ENCODE measurements around the gene IFT88.

DNA sequence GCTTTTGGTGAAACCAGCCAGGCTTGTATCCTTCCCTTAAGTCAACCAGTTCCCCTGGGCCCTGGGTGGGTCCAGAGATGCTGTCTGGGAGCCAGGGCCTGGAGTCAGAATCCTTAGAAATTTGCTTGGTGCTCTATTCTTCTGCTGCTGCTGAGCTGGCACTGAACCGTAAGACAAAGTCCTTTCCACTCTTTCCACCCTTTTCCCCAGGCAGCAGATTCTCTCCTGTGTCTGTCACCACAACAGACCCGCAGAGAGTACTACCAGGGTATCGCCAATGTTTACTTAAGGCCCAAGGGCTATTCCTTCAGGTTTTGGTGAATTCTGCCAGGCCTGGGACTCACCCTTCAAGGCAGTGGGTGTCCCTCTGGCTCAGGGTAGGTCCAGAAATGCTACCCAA, 12.2 kb downstream of the IFT88 start:
- TF ChIP-seq CTCF (IDR thresholded peaks at IDR 0.05; ENCODE audit: control extremely low read depth in 1 of 3, insufficient read depth in 1 of 3, low read depth in 1 of 3, low read length in 3 of 3) (no peak), ASH2L (IDR thresholded peaks at IDR 0.05; ENCODE audit: low read length) (no peak), BACH1 (IDR thresholded peaks at IDR 0.05; ENCODE audit: low read length) (no peak), SUZ12 (IDR thresholded peaks at IDR 0.05; ENCODE audit: low read length) (no peak), EGR1 (IDR thresholded peaks at IDR 0.05; ENCODE audit: borderline replicate concordance, low read depth, low read length) (no peak), POLR2A (IDR thresholded peaks at IDR 0.05; ENCODE audit: control extremely low read depth in 1 of 2, low read depth in 2 of 2, low read length in 2 of 2) (no peak), SAP30 (IDR thresholded peaks at IDR 0.05; ENCODE audit: insufficient read depth, insufficient replicate concordance, low read length) (no peak), HDAC2 (IDR thresholded peaks at IDR 0.05; ENCODE audit: borderline replicate concordance in 1 of 2, low read depth in 2 of 2, low read length in 2 of 2) (no peak)

Data from H1 (cell line).